Measurements from ENCODE around the gene ZBTB42.

ZBTB42 gene

GRCh38 chr14:104844306-104845032, 43.6 kb downstream of the ZBTB42 start:
- no peak for FAIRE-seq

- FAIRE-seq: no peak
These were observed 44.2 kb downstream of the ZBTB42 start for GRCh38 chr14:104845033-104845666.

- no peak for FAIRE-seq
These were observed 45.0 kb downstream of the ZBTB42 start for GRCh38 chr14:104845834-104846441.

GRCh38 chr14:104852280-104852663, 51.4 kb downstream of the ZBTB42 start:
- FAIRE-seq: no peak

All from colon (tissue), 2 donors.